WI38 (cell line): ENCODE measurements around the gene MTM1.

ENCODE experiments used
- H3K4me3 ChIP-seq: 2 replicates; pipeline ENCODE4 v1.5.1; 2011; ENCODE audit warnings: low read depth, mild to moderate bottlenecking, control low read depth, low read length
- CTCF ChIP-seq: IDR thresholded peaks from 2 replicates; pipeline ENCODE4 v1.5.1; 2012; ENCODE audit warnings: low read depth, mild to moderate bottlenecking, control low read depth, low read length

The MTM1 gene

GRCh38 chrX:150602743-150603142, 34.3 kb downstream of the MTM1 start:
- TF ChIP-seq CTCF, result no peak
- H3K4me3 ChIP-seq, result no peak overlapping the region

GRCh38 chrX:150605603-150606002, 37.2 kb downstream of the MTM1 start:
- no peak for TF ChIP-seq CTCF
- H3K4me3 ChIP-seq, result no peak overlapping the region

GRCh38 chrX:150607201-150607600, 38.8 kb downstream of the MTM1 start:
- no peak for TF ChIP-seq CTCF
- no peak overlapping the region for H3K4me3 ChIP-seq

DNA sequence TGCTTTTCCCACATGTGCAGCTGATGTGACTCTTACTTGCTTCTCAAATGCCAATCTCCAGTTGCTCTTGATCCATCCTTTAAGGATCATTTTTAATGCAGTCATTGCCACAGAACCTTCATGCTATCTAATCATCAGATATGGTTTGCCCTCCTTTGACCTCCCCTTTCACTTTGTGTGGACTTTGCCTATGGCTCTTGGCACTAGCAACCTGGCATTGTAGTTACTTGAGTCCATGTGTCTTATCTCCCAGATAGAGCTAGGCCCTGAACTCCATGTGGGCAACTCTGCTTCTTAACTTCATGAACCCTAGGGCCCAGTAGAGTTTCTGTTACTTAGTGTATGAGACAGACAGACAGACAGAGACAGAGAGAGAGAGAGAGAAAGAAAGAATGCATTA, 41.6 kb downstream of the MTM1 start:
- no peak for TF ChIP-seq CTCF

DNA sequence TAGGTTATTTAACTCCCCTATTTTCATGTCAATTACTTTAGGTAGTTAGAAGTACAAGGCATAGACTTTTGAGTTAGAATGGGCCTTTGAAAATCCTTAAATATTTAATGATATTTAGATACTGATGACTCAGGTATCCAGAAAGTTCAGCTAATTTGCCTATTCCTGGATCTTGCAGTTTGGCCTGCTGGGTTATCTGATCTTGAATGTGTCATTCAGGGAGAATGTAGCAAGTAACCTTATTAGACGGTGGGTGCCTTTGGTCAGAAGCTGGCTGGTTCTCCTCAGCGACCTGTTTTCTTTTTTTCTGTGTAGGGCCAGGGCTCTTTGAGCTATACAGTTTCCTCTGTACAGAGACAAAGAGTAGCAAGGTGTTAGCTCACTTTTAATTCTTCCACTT, 42.0 kb downstream of the MTM1 start:
- TF ChIP-seq CTCF, result no peak
- H3K4me3 ChIP-seq, result no peak overlapping the region

More for the DNA sequence above, 41.6 kb downstream of the MTM1 start:
- H3K4me3 ChIP-seq, result no peak overlapping the region

- no peak for TF ChIP-seq CTCF
- no peak overlapping the region for H3K4me3 ChIP-seq
These were observed 46.9 kb downstream of the MTM1 start for GRCh38 chrX:150615356-150615755.

DNA sequence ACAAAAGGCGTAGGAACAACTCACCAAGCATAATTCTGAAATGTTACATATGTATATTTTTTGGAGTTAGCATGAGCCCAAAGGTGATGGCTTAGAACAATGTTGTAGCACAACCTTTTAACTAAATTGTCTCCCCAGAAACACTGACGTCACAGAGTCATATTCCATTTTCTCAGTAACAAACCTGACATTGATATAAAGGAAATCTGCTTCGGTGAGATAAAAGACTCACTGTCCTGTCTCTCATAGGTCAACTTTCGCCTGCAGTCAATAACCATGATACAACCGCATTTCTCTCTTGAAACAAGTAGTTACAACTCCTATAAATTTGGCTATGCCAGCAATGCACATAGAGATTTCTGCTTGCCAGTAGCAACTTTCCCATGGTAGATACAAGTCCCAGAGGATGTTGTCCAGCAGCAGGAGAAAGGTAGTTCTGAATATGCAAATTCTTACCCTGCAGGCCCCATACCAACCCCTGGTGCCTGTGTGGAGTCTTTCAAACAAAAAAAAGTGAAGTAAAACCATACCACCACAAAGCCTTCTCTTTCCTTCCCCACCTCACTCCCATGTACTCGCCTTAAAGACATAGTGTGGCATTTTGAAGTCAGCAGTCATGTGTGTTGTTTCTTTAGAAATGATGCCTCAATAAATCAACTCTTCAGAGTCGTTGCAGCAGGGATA, 47.9 kb downstream of the MTM1 start:
- H3K4me3 ChIP-seq, result no peak overlapping the region
- TF ChIP-seq CTCF, result no peak
